NT2/D1 (cell line): Measurements from ENCODE around the gene MAP7.

Source experiments
- SUZ12 ChIP-seq: IDR thresholded peaks from 2 replicates; pipeline ENCODE4 v1.6.1; 2011; ENCODE audit not compliant: insufficient read length, insufficient read depth; ENCODE audit errors: extremely low read depth
- YY1 ChIP-seq: IDR thresholded peaks from 2 replicates; pipeline ENCODE4 v1.6.1; 2011; ENCODE audit not compliant: insufficient read length, insufficient read depth
- ZNF274 ChIP-seq: IDR thresholded peaks from 2 replicates; pipeline ENCODE4 v1.6.1; 2011; ENCODE audit warnings: mild to moderate bottlenecking, low read depth, low read length

- no peak for TF ChIP-seq ZNF274
- no peak for TF ChIP-seq YY1
- no peak for TF ChIP-seq SUZ12
Measured at GRCh38 chr6:136538836-136539235, 11.4 kb downstream of the MAP7 start.
